RPMI7951 (cell line): ENCODE measurements around the gene ANKRD7. TPM values are rescaled to one million over a fixed set of nuclear protein-coding genes. Genes with fewer than 3 reads are reported as not detected.
"Not testable (repeated sequence)": the region's sequence is repeated elsewhere in the genome, so short reads cannot be mapped to it uniquely, and the experiment has no call there.

Experiments used
- DNase-seq: peaks from one replicate; pipeline ENCODE4 v3.0.0-alpha.2; 2012; ENCODE audit warnings: low read depth
- total RNA-seq: library from RNA; depleted of rRNA; stranded (reverse); fragments of >200 nt; shearing (Covaris generic); gene quantifications from 2 replicates; pipeline ENCODE4 v1.2.3, GENCODE V29; 2014; rRNA removed

Gene ANKRD7
- total RNA-seq, 1 experiment from 2014 or later, result 2.3 TPM

- no peak for DNase-seq
Observed at GRCh38 chr7:118233799-118234198, 9.3 kb downstream of the ANKRD7 start.

GRCh38 chr7:118239014-118239413 is 14.5 kb downstream of the ANKRD7 start:
- no peak for DNase-seq

GRCh38 chr7:118240320-118240719 is 15.8 kb downstream of the ANKRD7 start:
- DNase-seq, result not testable (repeated sequence)

- no peak for DNase-seq
Observed at GRCh38 chr7:118243695-118244094, 19.2 kb downstream of the ANKRD7 start.

- DNase-seq, result no peak
Observed at GRCh38 chr7:118245267-118246040, 20.9 kb downstream of the ANKRD7 start.

GRCh38 chr7:118250860-118251494 is 26.5 kb downstream of the ANKRD7 start:
- DNase-seq, result no peak

GRCh38 chr7:118252087-118252486 is 27.6 kb downstream of the ANKRD7 start:
- DNase-seq, result no peak

- DNase-seq, result no peak
Observed at GRCh38 chr7:118259115-118259514, 34.6 kb downstream of the ANKRD7 start.

GRCh38 chr7:118264836-118265235 is 40.3 kb downstream of the ANKRD7 start:
- DNase-seq, result no peak

GRCh38 chr7:118280319-118281012 is 56.0 kb downstream of the ANKRD7 start:
- no peak for DNase-seq

GRCh38 chr7:118281196-118281595 is 56.7 kb downstream of the ANKRD7 start:
- DNase-seq, result no peak

- DNase-seq, result no peak
Observed at GRCh38 chr7:118285358-118285757, 60.9 kb downstream of the ANKRD7 start.

GRCh38 chr7:118286131-118286530 is 61.6 kb downstream of the ANKRD7 start:
- no peak for DNase-seq

- DNase-seq, result peak; percentile 6
Observed at GRCh38 chr7:118288098-118288497, 63.6 kb downstream of the ANKRD7 start.

- no peak for DNase-seq
Observed at GRCh38 chr7:118289476-118289875, 65.0 kb downstream of the ANKRD7 start.

Other genes starting within 250 kb of the ANKRD7 start
- gene LSM8, start 40.5 kb upstream of the ANKRD7 start, total RNA-seq, result 123 and 125 TPM in 2 replicates